A549 (cell line): ENCODE measurements around the gene ANKRD62. TPM values are rescaled to one million over a fixed set of nuclear protein-coding genes. Genes with fewer than 3 reads are reported as not detected.

ENCODE experiments used
- ATAC-seq, 2 experiments: fragments of 200-7000 bp in 1 of 2; fragments of >200 bp in 1 of 2; cut with Nextera tagmentation in 1 of 2; cut with Tn5 transposase in 1 of 2; 3 replicates each; pipeline versions ENCODE4 v1.8.0 to v1.9.1; 2018 to 2020; ENCODE audit warnings: mild to moderate bottlenecking in 1 of 2, moderate library complexity in 1 of 2
- CTCF ChIA-PET: fragments of 300-600 bp; sonication (Branson Sonifier 250); formaldehyde crosslinking; extraction: SDS; loops from one replicate; lab custom pipeline; 2021; ENCODE audit warnings: antibody characterized with exemption, inconsistent platforms; lab: Yijun Ruan, JAX
- POLR2A ChIA-PET: fragments of 350-600 bp; formaldehyde crosslinking; extraction: SDS; loops from one replicate; lab custom pipeline; 2021; ENCODE audit warnings: antibody characterized with exemption, inconsistent platforms; lab: Yijun Ruan, JAX
- DNase-seq, 2 experiments: peaks; one replicate each; pipeline versions ENCODE4 v3.0.0 to v3.0.0-alpha.2; 2011 to 2016; ENCODE audit warnings: low read depth in 1 of 2, low spot score in 1 of 2
- FAIRE-seq: peaks from 2 replicates; lab custom pipeline; 2011; peaks lifted over from hg19 to GRCh38; lab: Jason Lieb, UNC
- H3K27ac ChIP-seq, 2 experiments: fragments of >200 bp; sonication (Bioruptor Twin); formaldehyde crosslinking; 3 replicates each; pipeline ENCODE4 v1.5.1; 2016 to 2017
- H3K4me1 ChIP-seq: fragments of >200 bp; sonication (Bioruptor Twin); formaldehyde crosslinking; 3 replicates; pipeline ENCODE4 v1.6.1; 2016
- H3K4me2 ChIP-seq: fragments of >200 bp; sonication (Bioruptor Twin); formaldehyde crosslinking; 3 replicates; pipeline ENCODE4 v1.6.1; 2016
- H3K4me3 ChIP-seq: fragments of >200 bp; sonication (Bioruptor Twin); formaldehyde crosslinking; 3 replicates; pipeline ENCODE4 v1.5.1; 2016
- H3K9me3 ChIP-seq: fragments of >200 bp; sonication (Bioruptor Twin); formaldehyde crosslinking; 3 replicates; pipeline ENCODE4 v1.6.1; 2016
- CBX2 ChIP-seq: fragments of 200-600 bp; sonication (generic); IDR thresholded peaks from 2 replicates; pipeline ENCODE4 v1.6.1; 2016; ENCODE audit warnings: low read depth, mild to moderate bottlenecking, borderline replicate concordance
- CHD4 ChIP-seq: fragments of 200-600 bp; sonication (generic); IDR thresholded peaks from 2 replicates; pipeline ENCODE4 v1.6.1; 2016; ENCODE audit warnings: antibody characterized with exemption, mild to moderate bottlenecking, borderline replicate concordance
- EHF ChIP-seq: fragments of 250-450 bp; sonication (Bioruptor Pico); IDR thresholded peaks from 2 replicates; pipeline ENCODE4 v1.5.0; 2020; ENCODE audit warnings: mild to moderate bottlenecking
- EP300 ChIP-seq, 2 experiments: fragments of >200 bp; sonication (Bioruptor Twin); formaldehyde crosslinking; IDR thresholded peaks; 2 replicates in 1 of 2; 3 replicates in 1 of 2; pipeline ENCODE4 v1.6.1; 2016 to 2017
- ESRRA ChIP-seq: fragments of 150-350 bp; IDR thresholded peaks from 2 replicates; pipeline ENCODE4 v1.6.1; 2014; ENCODE audit warnings: mild to moderate bottlenecking, low read length, borderline replicate concordance
- FOSL2 ChIP-seq, 2 experiments: fragments of 450-650 bp in 1 of 2; fragments of >200 bp in 1 of 2; sonication (Bioruptor Twin) in 1 of 2; formaldehyde crosslinking; IDR thresholded peaks; 2 replicates each; pipeline versions ENCODE4 v1.5.0 to v1.6.1; 2016 to 2020; ENCODE audit warnings: mild to moderate bottlenecking in 1 of 2, moderate library complexity in 1 of 2
- FOXS1 ChIP-seq: fragments of 250-450 bp; sonication (Bioruptor Pico); IDR thresholded peaks from 2 replicates; pipeline ENCODE4 v1.5.0; 2020; ENCODE audit warnings: mild to moderate bottlenecking, moderate library complexity
- GATA3 ChIP-seq: IDR thresholded peaks from 2 replicates; pipeline ENCODE4 v1.6.1; 2012; ENCODE audit warnings: borderline replicate concordance
- HOXA7 ChIP-seq: fragments of 250-450 bp; sonication (Bioruptor Pico); IDR thresholded peaks from 2 replicates; pipeline ENCODE4 v1.5.0; 2020; ENCODE audit warnings: mild to moderate bottlenecking, moderate library complexity
- KDM1A ChIP-seq: fragments of 200-600 bp; sonication (generic); IDR thresholded peaks from 2 replicates; pipeline ENCODE4 v1.6.1; 2016; ENCODE audit warnings: low read depth, mild to moderate bottlenecking
- MAZ ChIP-seq: fragments of 150-350 bp; IDR thresholded peaks from 2 replicates; pipeline ENCODE4 v1.6.1; 2014; ENCODE audit warnings: antibody characterized with exemption, low read depth, low read length, borderline replicate concordance
- NR3C1 ChIP-seq: fragments of >200 bp; sonication (Bioruptor Twin); formaldehyde crosslinking; IDR thresholded peaks from 3 replicates; pipeline ENCODE4 v1.6.1; 2017
- POLR2A ChIP-seq: IDR thresholded peaks from 2 replicates; pipeline ENCODE4 v1.6.1; 2012; ENCODE audit warnings: mild to moderate bottlenecking, low read length
- POLR2AphosphoS2 ChIP-seq: conservative IDR thresholded peaks from 2 replicates; pipeline ENCODE4 v1.6.1; 2012; ENCODE audit warnings: low read length, improper control_type of control experiment, inconsistent platforms
- RAD21 ChIP-seq, 2 experiments: fragments of >200 bp in 1 of 2; sonication (Bioruptor Twin) in 1 of 2; formaldehyde crosslinking in 1 of 2; IDR thresholded peaks in 1 of 2; conservative IDR thresholded peaks in 1 of 2; 2 replicates in 1 of 2; 3 replicates in 1 of 2; pipeline ENCODE4 v1.6.1; 2012 to 2018; ENCODE audit warnings: inconsistent platforms in 1 of 2
- RARB ChIP-seq: fragments of 250-450 bp; sonication (Bioruptor Pico); IDR thresholded peaks from 2 replicates; pipeline ENCODE4 v1.8.0; 2021; ENCODE audit warnings: mild to moderate bottlenecking, moderate library complexity
- RCOR1 ChIP-seq: fragments of 150-350 bp; IDR thresholded peaks from 2 replicates; pipeline ENCODE4 v1.6.1; 2014; ENCODE audit warnings: antibody characterized with exemption, low read length, low read depth
- RFX5 ChIP-seq: fragments of 450-650 bp; IDR thresholded peaks from 2 replicates; pipeline ENCODE4 v1.7.1; 2014; ENCODE audit warnings: antibody characterized with exemption, mild to moderate bottlenecking, moderate library complexity
- TFCP2L1 ChIP-seq: fragments of 250-450 bp; sonication (Bioruptor Pico); IDR thresholded peaks from 2 replicates; pipeline ENCODE4 v1.5.0; 2021; ENCODE audit warnings: mild to moderate bottlenecking
- TP53 ChIP-seq: fragments of 250-450 bp; sonication (Bioruptor Pico); IDR thresholded peaks from 2 replicates; pipeline ENCODE4 v1.5.0; 2021; ENCODE audit warnings: mild to moderate bottlenecking, moderate library complexity
- ZC3H11A ChIP-seq: fragments of 450-650 bp; IDR thresholded peaks from 2 replicates; pipeline ENCODE4 v1.6.1; 2014; ENCODE audit warnings: antibody characterized with exemption, mild to moderate bottlenecking
- ZFP36 ChIP-seq: fragments of 450-650 bp; IDR thresholded peaks from 2 replicates; pipeline ENCODE4 v1.6.1; 2014; ENCODE audit warnings: borderline replicate concordance; ENCODE audit not compliant: partially characterized antibody
- WGBS: methylation state at CpG from one replicate; pipeline ENCODE4 v1.1.6; 2017; ENCODE audit errors: missing lambda C conversion rate; 5-methylcytosine and 5-hydroxymethylcytosine counted together
- polyA plus RNA-seq, 4 experiments: library from polyadenylated mRNA; depleted of rRNA in 3 of 4; stranded (reverse); fragments of >200 nt; fragmentation: RNase III in 1 of 4; extraction: RNeasy Plus Mini Kit Qiagen cat#74134 plus additional on column Dnase treatment in 1 of 4; gene quantifications; 2 replicates in 3 of 4; 3 replicates in 1 of 4; pipeline ENCODE4 v1.2.3, GENCODE V29; 2011 to 2017
- TF ChIP-seq, protein P1 (sequence below): IDR thresholded peaks from 2 replicates; pipeline ENCODE4 v1.6.1; 2012
- TF ChIP-seq, protein P2 (sequence below): fragments of >200 bp; sonication (Bioruptor Twin); formaldehyde crosslinking; IDR thresholded peaks from 3 replicates; pipeline ENCODE4 v1.5.1; 2016
- TF ChIP-seq, protein P3 (sequence below): fragments of >200 bp; sonication (Bioruptor Twin); formaldehyde crosslinking; IDR thresholded peaks from 3 replicates; pipeline ENCODE4 v1.6.1; 2016

The ANKRD62 gene
- polyA plus RNA-seq, 2 of the 4 experiments (the other 2 are of a cell fraction): not detected

DNA sequence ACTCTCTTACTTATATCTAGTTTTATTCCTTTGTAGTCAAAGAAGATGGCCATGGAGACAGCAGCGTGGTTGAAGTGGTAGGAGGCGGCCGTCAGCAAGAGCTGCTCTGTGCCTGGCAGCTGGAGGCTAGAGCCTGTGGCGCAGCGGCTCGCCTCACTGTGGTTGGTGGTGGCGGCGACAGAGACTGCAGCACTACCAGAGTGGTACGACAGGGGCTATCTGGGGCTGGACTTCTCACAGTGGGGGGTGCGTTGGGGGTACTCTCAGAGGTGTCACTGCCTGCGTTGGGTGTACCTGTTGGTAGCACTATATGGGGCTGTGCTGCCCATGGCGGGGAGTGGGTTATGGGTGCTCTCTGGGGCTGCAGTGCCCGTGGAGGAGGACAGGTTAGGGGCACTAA is 8.5 kb upstream of the ANKRD62 start:
- DNase-seq (no peak), ATAC-seq (no peak), FAIRE-seq (no peak)
- ChIA-PET POLR2A (no interaction called here), CTCF (no interaction called here)
- H3K9me3 ChIP-seq: no peaks in the 10 kb centered on the region
- no peak overlapping the region for H3K4me3 ChIP-seq
- H3K27ac ChIP-seq: no peak overlapping the region
- H3K4me2 ChIP-seq: no peak overlapping the region
- H3K4me1 ChIP-seq: no peaks in the 10 kb centered on the region
- no peak for TF ChIP-seq HOXA7 (CRISPR knock-in tag)
- TF ChIP-seq TP53 (CRISPR knock-in tag): no peak
- 82% methylated on average over 3 of the region's 13 CpGs for WGBS

DNA sequence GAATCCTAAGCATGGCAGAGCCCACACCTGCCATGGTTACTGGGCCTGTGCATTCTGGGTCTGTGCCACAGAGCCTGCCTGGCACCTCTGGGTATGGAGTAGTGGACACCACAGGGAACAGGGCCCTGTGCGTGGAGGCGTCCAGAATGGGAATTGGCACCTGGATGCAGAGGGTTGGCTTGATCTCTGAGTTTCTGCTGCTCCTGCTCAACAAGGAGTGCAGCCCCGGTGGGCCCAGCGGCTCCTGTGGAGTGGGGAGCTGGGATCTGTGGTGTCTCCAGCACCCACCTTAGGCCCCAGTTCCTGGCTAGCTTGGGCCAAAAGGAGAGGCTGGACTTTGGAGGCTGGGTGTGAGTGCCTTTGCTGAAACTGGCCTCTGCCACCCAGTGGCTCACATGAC is 7.9 kb upstream of the ANKRD62 start:
- CTCF ChIA-PET: no interaction called here
- 79% methylated on average over 4 of the region's 4 CpGs for WGBS

DNA sequence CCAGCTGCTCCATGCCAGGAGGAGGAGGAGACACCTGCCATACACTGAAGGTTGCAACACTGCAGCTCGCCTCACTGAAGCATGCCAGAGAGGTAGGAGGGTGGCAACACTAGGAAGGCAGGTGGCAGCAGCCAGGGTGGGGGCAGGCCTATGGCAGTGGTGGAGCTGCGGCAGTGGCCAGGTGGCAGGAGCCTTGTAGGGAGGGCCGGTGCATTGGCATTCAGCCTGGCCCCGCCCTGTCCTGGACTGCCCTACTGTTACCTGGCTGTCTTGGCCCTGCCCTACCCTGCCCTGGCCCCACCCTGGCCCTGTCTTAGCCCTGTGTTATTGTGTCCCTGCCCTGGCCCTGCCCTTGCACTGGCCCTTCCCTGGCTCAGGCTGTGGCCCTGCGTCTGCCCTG is 7.4 kb upstream of the ANKRD62 start:
- H3K4me3 ChIP-seq: no peak overlapping the region
- DNase-seq: no peak
- no peak for FAIRE-seq
- ChIA-PET CTCF (no interaction called here), POLR2A (no interaction called here)
- no peaks in the 10 kb centered on the region for H3K9me3 ChIP-seq
- TF ChIP-seq FOXS1 (CRISPR knock-in tag): no peak
- TF ChIP-seq RAD21 (conservative IDR thresholded peaks at IDR 0.05 in 1 of 2, IDR thresholded peaks at IDR 0.05 in 1 of 2): no peak
- no peak for TF ChIP-seq ESRRA
- TF ChIP-seq FOSL2 (IDR thresholded peaks at IDR 0.05): no peak
- no peak for TF ChIP-seq FOSL2 (CRISPR knock-in tag; IDR thresholded peaks at IDR 0.05)
- no peak for TF ChIP-seq EHF (CRISPR knock-in tag)
- TF ChIP-seq TFCP2L1: no peak
- TF ChIP-seq, protein P1, sequence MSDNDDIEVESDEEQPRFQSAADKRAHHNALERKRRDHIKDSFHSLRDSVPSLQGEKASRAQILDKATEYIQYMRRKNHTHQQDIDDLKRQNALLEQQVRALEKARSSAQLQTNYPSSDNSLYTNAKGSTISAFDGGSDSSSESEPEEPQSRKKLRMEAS: no peak
- no peak for TF ChIP-seq RFX5
- TF ChIP-seq TP53 (CRISPR knock-in tag): no peak
- no peak for TF ChIP-seq ZFP36
- TF ChIP-seq CBX2: no peak
- TF ChIP-seq, protein P2, sequence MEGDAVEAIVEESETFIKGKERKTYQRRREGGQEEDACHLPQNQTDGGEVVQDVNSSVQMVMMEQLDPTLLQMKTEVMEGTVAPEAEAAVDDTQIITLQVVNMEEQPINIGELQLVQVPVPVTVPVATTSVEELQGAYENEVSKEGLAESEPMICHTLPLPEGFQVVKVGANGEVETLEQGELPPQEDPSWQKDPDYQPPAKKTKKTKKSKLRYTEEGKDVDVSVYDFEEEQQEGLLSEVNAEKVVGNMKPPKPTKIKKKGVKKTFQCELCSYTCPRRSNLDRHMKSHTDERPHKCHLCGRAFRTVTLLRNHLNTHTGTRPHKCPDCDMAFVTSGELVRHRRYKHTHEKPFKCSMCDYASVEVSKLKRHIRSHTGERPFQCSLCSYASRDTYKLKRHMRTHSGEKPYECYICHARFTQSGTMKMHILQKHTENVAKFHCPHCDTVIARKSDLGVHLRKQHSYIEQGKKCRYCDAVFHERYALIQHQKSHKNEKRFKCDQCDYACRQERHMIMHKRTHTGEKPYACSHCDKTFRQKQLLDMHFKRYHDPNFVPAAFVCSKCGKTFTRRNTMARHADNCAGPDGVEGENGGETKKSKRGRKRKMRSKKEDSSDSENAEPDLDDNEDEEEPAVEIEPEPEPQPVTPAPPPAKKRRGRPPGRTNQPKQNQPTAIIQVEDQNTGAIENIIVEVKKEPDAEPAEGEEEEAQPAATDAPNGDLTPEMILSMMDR: no peak
- TF ChIP-seq, protein P3, sequence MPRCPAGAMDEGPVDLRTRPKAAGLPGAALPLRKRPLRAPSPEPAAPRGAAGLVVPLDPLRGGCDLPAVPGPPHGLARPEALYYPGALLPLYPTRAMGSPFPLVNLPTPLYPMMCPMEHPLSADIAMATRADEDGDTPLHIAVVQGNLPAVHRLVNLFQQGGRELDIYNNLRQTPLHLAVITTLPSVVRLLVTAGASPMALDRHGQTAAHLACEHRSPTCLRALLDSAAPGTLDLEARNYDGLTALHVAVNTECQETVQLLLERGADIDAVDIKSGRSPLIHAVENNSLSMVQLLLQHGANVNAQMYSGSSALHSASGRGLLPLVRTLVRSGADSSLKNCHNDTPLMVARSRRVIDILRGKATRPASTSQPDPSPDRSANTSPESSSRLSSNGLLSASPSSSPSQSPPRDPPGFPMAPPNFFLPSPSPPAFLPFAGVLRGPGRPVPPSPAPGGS: no peak
- no peak for TF ChIP-seq ZC3H11A
- no peak for TF ChIP-seq CHD4
- no peak for TF ChIP-seq EP300 (IDR thresholded peaks at IDR 0.05)
- no peak for TF ChIP-seq RCOR1
- no peak for TF ChIP-seq RARB (CRISPR knock-in tag)
- TF ChIP-seq POLR2AphosphoS2: no peak
- TF ChIP-seq MAZ: no peak
- no peak overlapping the region for H3K27ac ChIP-seq
- H3K4me2 ChIP-seq: no peak overlapping the region
- 90% methylated on average over 2 of the region's 5 CpGs for WGBS
- no peaks in the 10 kb centered on the region for H3K4me1 ChIP-seq
- peak; percentile 41 to 48; a peak in 3 of 6 replicates for ATAC-seq

More for the DNA sequence above, 7.9 kb upstream of the ANKRD62 start:
- FAIRE-seq: no peak
- Histone ChIP-seq H3K27ac (no peak overlapping the region), H3K4me1 (no peaks in the 10 kb centered on the region), H3K9me3 (no peaks in the 10 kb centered on the region), H3K4me2 (no peak overlapping the region), H3K4me3 (no peak overlapping the region)
- ATAC-seq: no peak
- POLR2A ChIA-PET: no interaction called here
- no peak for TF ChIP-seq KDM1A
- no peak for TF ChIP-seq CHD4
- TF ChIP-seq GATA3: no peak
- TF ChIP-seq HOXA7 (CRISPR knock-in tag): no peak
- no peak for TF ChIP-seq NR3C1
- TF ChIP-seq EP300 (IDR thresholded peaks at IDR 0.05): no peak
- TF ChIP-seq POLR2AphosphoS2: no peak
- no peak for TF ChIP-seq POLR2A
- DNase-seq: no peak
